Measurements from ENCODE around the gene EP400.

EP400 gene

DNA sequence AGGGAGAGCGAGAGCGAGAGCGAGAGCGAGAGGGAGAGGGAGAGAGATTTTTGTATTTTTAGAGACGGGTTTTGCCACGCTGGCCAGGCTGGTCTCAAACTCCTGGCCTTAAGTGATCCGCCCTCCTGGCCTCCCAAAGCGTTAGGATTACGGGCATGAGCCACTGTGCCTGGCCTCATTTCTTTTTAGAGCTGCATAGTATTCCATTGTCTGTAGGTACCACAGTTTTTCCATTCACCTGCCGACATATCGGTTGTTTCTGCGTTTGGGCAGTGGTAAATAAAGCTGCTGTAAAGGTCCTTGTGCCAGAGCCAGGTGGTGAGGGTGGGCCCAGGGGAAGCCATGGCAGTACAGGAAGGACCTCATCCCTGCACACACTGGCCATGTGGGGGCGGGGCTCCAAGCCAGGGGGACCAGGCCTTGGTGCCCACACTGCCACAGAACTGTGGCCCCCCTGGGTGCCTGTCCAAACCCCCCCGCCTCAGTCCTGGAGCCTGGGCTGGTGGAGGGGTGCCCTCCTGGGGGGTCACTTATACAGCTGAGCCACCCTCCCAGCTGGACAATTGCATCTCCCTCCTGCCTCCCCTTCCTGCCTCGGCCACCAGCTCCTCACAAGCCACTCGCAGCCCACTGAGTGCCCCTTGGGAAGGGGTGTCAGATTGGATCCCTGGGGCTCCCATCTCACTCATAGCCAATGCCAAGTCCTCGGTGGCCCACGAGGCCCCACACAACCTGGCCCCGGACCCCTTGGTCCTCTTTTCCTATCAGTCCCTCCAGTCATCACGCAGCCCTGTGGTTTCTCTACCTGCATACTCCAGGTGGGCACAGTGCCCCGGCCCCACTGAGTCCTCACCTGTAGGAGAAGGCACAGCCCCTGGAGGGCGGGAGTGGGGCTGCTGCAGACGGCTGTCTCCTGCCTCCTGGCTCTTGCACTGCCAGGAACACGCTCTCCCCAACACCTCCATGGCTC, 22.3 kb upstream of the EP400 start:
- no peak for DNase-seq (ENCODE audit: low read depth in 2 of 3, low spot score in 2 of 3)

- peak in 1 of 3 experiments; percentile 18 for DNase-seq (ENCODE audit: low read depth in 2 of 3, low spot score in 2 of 3)
These were observed 21.5 kb upstream of the EP400 start for GRCh38 chr12:131928080-131928710.

DNA sequence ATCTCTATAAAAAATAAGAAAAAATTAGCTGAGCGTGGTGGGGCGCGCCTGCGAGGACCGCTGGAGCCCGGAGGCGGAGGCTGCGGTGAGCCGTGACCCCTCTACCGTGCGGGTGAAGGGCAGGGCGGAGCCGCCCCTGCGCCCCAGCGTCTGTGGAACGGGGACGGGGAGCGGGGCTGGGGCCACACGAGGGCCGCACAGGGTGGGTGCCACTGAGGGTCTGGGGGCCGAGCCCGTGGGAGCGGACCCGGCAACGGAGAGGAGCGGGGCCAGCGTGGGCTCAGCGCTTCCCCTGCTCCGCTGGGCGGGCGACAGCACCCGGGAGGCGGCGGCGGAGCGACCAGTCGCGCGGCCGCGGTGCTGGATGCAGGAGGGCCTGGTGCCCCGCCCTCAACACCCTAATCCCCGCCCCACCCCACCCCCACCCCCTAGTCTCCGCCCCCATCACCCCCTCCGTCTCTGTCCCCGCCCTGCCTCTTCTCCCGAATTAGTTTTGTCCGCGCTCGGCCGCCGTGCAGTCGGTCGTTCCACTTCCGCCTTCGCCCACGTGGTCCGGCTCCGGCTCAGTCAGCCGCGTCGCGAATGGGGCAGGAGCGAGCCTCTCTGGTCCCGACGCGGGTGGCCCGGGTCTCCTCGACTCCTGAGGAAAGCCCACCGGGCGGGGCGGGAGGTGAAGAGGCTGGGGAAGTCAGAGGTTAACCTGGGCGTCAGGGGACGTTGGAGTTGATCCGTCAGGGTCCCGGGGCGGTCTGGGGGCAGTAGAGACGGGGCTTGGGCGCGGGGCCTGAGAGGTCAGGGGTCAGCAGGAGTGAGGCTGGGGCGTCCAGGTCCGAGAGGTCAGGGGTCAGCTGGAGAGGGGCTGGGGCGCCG, 20.8 kb upstream of the EP400 start, which contains the start of gene PUS1:
Gene PUS1 (plus strand): TSS at position 566 of the 870 bp plus-strand sequence. CDS start 447 bp downstream, outside the sequence.
- peak; percentile 82 to 88 (median 87) for DNase-seq (ENCODE audit: low read depth in 2 of 3, low spot score in 2 of 3)

DNA sequence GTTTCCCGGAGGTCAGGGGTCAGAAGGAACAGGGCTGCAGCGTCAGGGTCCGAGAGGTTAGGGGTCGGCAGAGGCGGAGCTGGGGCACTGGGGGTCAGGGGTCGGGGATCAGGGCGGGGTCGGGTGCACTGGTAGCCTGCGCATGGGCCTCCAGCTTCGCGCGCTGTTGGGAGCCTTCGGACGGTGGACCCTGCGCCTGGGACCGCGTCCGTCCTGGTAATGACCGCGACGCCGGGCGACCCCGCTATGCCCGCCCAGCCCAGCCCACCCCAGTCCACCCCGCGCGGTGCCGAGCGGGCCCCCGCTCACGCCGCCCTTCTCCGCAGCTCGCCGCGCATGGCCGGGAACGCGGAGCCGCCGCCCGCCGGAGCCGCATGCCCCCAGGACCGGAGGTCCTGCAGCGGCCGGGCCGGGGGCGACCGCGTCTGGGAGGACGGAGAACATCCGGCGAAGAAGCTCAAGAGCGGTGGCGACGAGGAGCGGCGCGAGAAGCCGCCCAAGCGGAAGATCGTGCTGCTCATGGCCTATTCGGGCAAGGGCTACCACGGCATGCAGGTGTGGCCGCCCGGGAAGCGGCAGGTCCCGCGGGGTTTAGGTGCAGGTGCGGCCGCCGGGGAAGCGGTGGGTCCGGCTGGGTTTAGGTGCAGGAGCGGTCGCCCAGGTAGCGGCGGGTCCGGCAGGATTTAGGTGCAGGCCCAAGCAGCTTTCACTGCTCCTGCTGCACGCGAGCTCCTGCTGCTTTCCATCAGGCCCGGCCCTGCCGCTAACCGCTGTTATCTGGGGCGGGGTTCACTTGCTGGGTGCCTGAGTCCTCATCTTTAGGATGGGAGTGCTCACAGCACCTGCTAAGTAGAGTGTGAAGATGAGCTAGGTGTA, 19.9 kb upstream of the EP400 start:
- no peak for DNase-seq (ENCODE audit: low read depth in 2 of 3, low spot score in 2 of 3)

DNA sequence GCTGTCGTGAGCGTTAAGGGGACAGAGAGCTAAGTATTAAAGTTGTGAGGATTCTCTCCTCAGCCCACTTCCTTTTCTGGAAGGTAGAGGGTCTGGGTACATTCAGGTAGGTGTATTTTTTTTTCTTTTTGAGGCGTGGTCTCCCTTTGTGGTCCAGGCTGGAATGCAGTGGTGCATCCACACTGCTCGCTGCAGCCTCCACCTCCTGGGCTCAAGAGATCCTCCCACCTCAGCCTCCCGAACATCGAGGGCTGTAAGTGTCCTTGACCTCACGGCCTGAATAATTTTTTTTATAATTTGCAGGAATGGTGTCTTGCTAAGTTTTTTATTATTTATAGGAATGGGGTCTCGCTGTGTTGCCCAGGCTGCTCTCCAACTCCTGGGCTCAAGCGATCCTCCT, 19.2 kb upstream of the EP400 start:
- no peak for DNase-seq (ENCODE audit: low read depth in 2 of 3, low spot score in 2 of 3)

DNA sequence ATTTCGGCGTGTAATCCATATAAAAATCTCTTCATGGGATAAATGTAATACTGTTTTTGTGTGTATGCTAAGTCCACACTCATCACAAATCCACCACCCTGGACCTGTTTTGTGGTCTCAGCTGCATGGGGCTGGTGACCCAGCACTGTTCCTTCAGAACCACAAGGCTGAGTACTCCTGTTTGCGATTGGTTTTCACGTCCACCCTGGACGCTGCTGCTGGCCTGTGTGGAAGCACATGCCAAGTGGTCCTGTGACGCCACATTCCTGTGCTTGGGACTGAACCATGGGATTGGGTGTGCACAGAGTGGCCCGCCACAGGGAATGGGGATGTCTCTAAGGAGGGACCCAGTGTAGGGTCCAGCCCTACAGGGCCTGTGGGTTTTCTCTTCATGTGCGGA, 16.4 kb upstream of the EP400 start:
- no peak for DNase-seq (ENCODE audit: low read depth in 2 of 3, low spot score in 2 of 3)

GRCh38 chr12:131934535-131934934, 15.2 kb upstream of the EP400 start:
- no peak for DNase-seq (ENCODE audit: low read depth in 2 of 3, low spot score in 2 of 3)

DNA sequence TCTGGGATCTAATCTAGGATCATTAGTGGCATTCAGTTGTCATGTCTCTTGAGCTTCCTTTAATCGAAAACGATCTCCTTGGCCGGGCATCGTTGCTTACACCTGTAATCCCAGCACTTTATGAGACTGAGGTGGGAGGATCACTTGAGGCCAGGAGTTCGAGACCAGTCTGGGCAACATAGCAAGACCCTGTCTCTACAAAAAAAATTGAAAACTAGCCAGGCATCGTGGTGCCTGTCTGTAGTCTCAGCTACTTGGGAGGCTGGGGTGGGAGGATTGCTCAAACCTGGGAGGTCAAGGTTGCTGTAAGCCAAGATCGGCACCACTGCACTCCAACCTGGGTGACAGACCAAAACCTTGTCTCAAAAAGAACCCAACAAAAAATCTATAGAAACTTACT, 11.7 kb upstream of the EP400 start:
- no peak for DNase-seq (ENCODE audit: low read depth in 2 of 3, low spot score in 2 of 3)

DNA sequence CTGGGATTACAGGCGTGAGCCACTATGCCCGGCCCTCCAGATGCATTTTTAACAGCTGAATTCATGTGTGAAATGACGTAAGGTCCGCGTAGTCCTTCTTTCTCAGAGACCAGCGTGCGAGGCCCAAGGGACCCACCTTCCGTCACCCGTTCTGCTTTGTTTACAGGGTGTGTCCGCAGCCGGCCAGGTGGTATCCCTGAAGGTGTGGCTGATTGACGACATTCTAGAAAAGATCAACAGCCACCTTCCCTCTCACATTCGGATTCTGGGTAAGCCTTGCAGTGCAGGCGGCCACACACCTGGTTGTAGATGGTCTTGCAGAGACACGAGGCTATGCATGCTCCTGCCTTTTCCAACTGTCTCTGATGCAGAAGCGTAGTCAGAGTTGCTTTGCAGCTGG, 10.7 kb upstream of the EP400 start:
- DNase-seq (ENCODE audit: low read depth in 2 of 3, low spot score in 2 of 3), result no peak

DNA sequence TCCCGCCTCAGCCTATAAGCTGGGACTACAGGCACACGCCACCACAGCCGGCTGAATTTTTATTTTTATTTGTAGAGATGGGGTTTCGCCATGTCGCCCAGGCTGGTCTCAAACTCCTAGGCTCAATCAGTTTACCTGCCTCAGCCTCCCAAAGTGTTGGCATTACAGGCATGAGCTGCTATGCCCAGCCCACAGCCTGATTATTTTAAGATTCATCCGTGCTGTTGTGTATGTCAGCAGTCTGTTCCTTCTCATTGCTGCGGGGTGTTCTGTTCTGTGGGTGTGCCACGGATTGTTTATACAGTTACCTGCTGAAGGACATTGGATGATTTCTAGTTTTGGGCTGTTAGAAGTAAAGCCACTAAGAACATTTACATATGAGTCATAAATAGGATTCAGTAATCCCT, 9.6 kb upstream of the EP400 start:
- no peak for DNase-seq (ENCODE audit: low read depth in 2 of 3, low spot score in 2 of 3)

DNA sequence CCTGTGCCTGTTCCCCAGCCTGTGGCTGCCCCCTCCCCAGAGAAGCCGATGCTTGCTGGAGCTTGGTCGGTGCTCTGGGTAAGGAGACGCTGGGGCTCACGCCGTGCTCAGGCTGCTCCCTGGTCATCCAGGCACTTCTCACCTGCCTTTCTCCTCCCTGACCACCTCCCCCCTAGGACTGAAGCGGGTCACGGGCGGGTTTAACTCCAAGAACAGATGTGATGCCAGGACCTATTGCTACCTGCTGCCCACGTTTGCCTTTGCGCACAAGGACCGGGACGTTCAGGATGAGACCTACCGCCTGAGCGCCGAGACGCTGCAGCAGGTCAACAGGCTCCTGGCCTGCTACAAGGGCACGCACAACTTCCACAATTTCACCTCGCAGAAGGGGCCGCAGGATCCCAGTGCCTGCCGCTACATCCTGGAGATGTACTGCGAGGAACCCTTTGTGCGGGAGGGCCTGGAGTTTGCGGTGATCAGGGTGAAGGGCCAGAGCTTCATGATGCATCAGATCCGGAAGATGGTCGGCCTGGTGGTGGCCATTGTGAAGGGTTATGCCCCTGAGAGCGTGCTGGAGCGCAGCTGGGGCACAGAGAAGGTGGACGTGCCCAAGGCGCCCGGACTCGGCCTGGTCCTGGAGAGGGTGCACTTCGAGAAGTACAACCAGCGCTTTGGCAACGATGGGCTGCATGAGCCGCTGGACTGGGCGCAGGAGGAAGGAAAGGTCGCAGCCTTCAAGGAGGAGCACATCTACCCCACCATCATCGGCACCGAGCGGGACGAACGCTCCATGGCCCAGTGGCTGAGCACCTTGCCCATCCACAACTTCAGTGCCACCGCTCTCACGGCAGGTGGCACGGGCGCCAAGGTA, 8.4 kb upstream of the EP400 start:
- DNase-seq (ENCODE audit: low read depth in 2 of 3, low spot score in 2 of 3), result no peak

DNA sequence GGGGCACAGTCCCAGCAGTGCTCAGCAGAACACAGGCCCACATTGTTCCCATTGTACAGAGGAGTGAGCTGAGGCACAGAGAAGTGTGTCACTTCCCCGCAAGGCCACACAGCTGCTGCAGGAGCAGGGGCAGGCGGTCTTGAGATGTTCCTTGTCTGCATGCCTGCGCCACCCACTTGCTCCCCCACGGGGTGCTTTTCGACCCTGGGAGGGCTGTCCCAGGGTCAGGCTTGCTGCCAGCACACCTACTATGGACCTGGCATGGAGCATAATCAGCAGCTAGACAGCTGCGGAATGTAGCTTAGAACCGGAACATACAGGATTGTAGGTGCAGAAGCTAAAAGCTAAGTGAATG, 7.8 kb upstream of the EP400 start:
- DNase-seq (ENCODE audit: low read depth in 2 of 3, low spot score in 2 of 3), result no peak

- DNase-seq (ENCODE audit: low read depth in 2 of 3, low spot score in 2 of 3), result no peak
These were observed 7.1 kb upstream of the EP400 start for GRCh38 chr12:131942671-131943070.

- no peak for DNase-seq (ENCODE audit: low read depth in 2 of 3, low spot score in 2 of 3)
These were observed 6.4 kb upstream of the EP400 start for GRCh38 chr12:131943389-131943788.

GRCh38 chr12:131943876-131944275, 5.9 kb upstream of the EP400 start:
- DNase-seq (ENCODE audit: low read depth in 2 of 3, low spot score in 2 of 3), result no peak

DNA sequence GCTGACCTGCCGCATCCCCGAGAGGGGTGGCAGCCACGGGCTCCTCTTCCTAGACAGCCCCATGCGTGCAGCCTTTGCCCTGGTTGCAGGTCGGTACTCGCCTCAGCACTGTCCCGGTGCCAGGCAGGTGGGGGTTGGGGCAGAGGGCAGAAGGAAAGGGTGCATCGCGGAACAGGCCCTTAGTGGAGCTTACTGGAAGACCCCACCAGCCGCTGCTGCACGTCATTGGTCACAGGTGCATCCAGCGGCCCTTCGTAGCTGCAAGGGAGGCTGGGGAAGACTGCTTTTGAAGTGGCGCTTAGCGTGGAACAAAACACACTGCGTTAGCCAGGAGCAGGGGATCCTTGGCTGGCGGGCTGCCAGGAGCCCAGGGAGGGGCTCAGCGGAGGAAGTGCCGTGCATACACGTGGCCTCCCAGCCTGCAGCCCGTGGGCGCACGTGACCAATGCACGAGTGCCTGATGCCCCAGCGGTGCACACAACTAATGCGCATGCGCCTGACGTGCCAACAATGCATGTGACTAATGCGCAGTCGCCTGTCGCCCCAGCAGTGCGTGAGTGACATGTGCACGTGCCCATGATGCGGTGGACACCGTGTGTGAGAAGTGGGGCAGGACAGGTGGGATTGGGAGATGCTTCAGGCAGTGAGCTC, 5.0 kb upstream of the EP400 start:
- no peak for DNase-seq (ENCODE audit: low read depth in 2 of 3, low spot score in 2 of 3)

- DNase-seq (ENCODE audit: low read depth in 2 of 3, low spot score in 2 of 3), result no peak
These were observed 3.0 kb upstream of the EP400 start for GRCh38 chr12:131946757-131947156.

GRCh38 chr12:131947482-131948027, 2.2 kb upstream of the EP400 start:
- DNase-seq (ENCODE audit: low read depth in 2 of 3, low spot score in 2 of 3), result no peak
